Panc1 (cell line): ENCODE measurements around the gene PSMD1. TPM values are rescaled to one million over a fixed set of nuclear protein-coding genes. Genes with fewer than 3 reads are reported as not detected.

ENCODE experiments used
- ATAC-seq: fragments of 200-7000 bp; cut with Tn5 transposase; 2 replicates; pipeline ENCODE4 v1.9.1; 2020; ENCODE audit warnings: mild to moderate bottlenecking, moderate library complexity
- BruUV-seq: library from RNA; stranded (reverse); fragments of 400-500 nt; replicated peaks from 2 replicates; lab custom pipeline; 2021; lab: Mats Ljungman, UMichigan
- CTCF ChIA-PET: fragments of 300-600 bp; sonication (Branson Sonifier 250); formaldehyde crosslinking; loops from one replicate; lab custom pipeline; 2022; ENCODE audit warnings: antibody characterized with exemption; lab: Charles Lee
- POLR2A ChIA-PET: fragments of 300-600 bp; sonication (Branson Sonifier 250); formaldehyde crosslinking; loops from one replicate; lab custom pipeline; 2022; ENCODE audit warnings: antibody characterized with exemption; lab: Charles Lee
- DNase-seq: peaks from one replicate; pipeline ENCODE4 v3.0.0-alpha.2; 2010; ENCODE audit warnings: low read depth, low spot score
- H3K27ac ChIP-seq: 2 replicates; pipeline ENCODE4 v1.5.1; 2011; ENCODE audit warnings: mild to moderate bottlenecking, low read length, inconsistent platforms
- H3K27me3 ChIP-seq: fragments of 200-500 bp; sonication (Bioruptor generic); 2 replicates; pipeline ENCODE4 v1.6.0; 2014; ENCODE audit warnings: low read length, inconsistent platforms; ENCODE audit not compliant: control insufficient read depth, insufficient read depth
- H3K36me3 ChIP-seq: fragments of 200-500 bp; sonication (Bioruptor generic); 2 replicates; pipeline ENCODE4 v1.5.1; 2014; ENCODE audit warnings: inconsistent platforms, mild to moderate bottlenecking, low read length, moderate library complexity; ENCODE audit not compliant: control insufficient read depth, insufficient read depth
- H3K4me1 ChIP-seq: 2 replicates; pipeline ENCODE4 v1.5.1; 2011; ENCODE audit warnings: inconsistent platforms, mild to moderate bottlenecking, low read length, moderate library complexity; ENCODE audit not compliant: control insufficient read depth, insufficient read depth
- H3K4me3 ChIP-seq, 2 experiments: 2 replicates each; pipeline ENCODE4 v1.5.1; 2011 to 2012; ENCODE audit warnings: low read depth in 2 of 2, low read length in 2 of 2, mild to moderate bottlenecking in 2 of 2, inconsistent platforms in 1 of 2, moderate library complexity in 1 of 2
- H3K9me3 ChIP-seq: fragments of 200-500 bp; sonication (Bioruptor generic); 2 replicates; pipeline ENCODE4 v1.5.1; 2014; ENCODE audit warnings: low read depth, mild to moderate bottlenecking, inconsistent platforms, low read length, moderate library complexity; ENCODE audit not compliant: control insufficient read depth, insufficient read depth
- CTCF ChIP-seq: fragments of 450-650 bp; IDR thresholded peaks from 2 replicates; pipeline ENCODE4 v1.5.1; 2017; ENCODE audit warnings: mild to moderate bottlenecking
- POLR2AphosphoS5 ChIP-seq: IDR thresholded peaks from 2 replicates; pipeline ENCODE4 v1.6.1; 2012; ENCODE audit warnings: mild to moderate bottlenecking, low read depth, low read length, moderate library complexity
- REST ChIP-seq, 2 experiments: IDR thresholded peaks; 2 replicates each; pipeline ENCODE4 v1.6.1; 2011 to 2012; ENCODE audit warnings: low read depth in 2 of 2, control low read depth in 1 of 2, low read length in 1 of 2, mild to moderate bottlenecking in 1 of 2, moderate library complexity in 1 of 2; ENCODE audit not compliant: insufficient read depth in 1 of 2
- SIN3A ChIP-seq: IDR thresholded peaks from 2 replicates; pipeline ENCODE4 v1.6.1; 2012; ENCODE audit warnings: low read depth, mild to moderate bottlenecking, low read length, moderate library complexity, borderline replicate concordance; ENCODE audit not compliant: insufficient read depth
- TCF7L2 ChIP-seq: IDR thresholded peaks from 2 replicates; pipeline ENCODE4 v1.6.1; 2011; ENCODE audit warnings: mild to moderate bottlenecking, low read depth, low read length, inconsistent platforms
- in situ Hi-C: cut with HindIII; loops from 2 replicates; pipeline ENCODE4 v1.10.0; 2016; ENCODE audit warnings: low sequenced_read_pairs, low pct_unique_long_range_greater_than_20kb
- intact Hi-C: fragments of 100-400 bp; cut with micrococcal nuclease; formaldehyde crosslinking; loops from one replicate; pipeline ENCODE4 v1.10.0; 2022; ENCODE audit not compliant: unreplicated experiment
- total RNA-seq: library from RNA; stranded (reverse); gene quantifications from one replicate; pipeline ENCODE4 v1.2.1, GENCODE V29; 2021; ENCODE audit not compliant: unreplicated experiment

PSMD1 gene
- total RNA-seq, 1 experiment from 2014 or later: 146 TPM

- in situ Hi-C loops (no loop called here), intact Hi-C loops (loop anchor here (10.0 kb wide), 1 partner anchor 235 kb away; no protein-coding TSS in a partner anchor)
- Histone ChIP-seq H3K27ac (no peak overlapping the region), H3K9me3 (no peaks in the 10 kb centered on the region), H3K4me1 (peaks cover 35% of the 10 kb centered on the region), H3K4me3 (no peak overlapping the region), H3K27me3 (no peaks in the 10 kb centered on the region), H3K36me3 (peaks cover 42% of the 10 kb centered on the region)
- ATAC-seq (no peak), DNase-seq (no peak)
- CTCF ChIA-PET: no interaction called here
- no TSS peak for BruUV-seq
- POLR2A ChIA-PET: no interaction called here
- no peak for TF ChIP-seq SIN3A
- no peak for TF ChIP-seq TCF7L2
- TF ChIP-seq CTCF: no peak
- no peak for TF ChIP-seq REST (IDR thresholded peaks at IDR 0.05; ENCODE audit: insufficient read depth in 1 of 2, low read depth in 2 of 2, low read length in 1 of 2)
- no peak for TF ChIP-seq POLR2AphosphoS5
Measured at GRCh38 chr2:231059756-231060155, 3.1 kb downstream of the PSMD1 start.

- in situ Hi-C loops: no loop called here
- CTCF ChIA-PET: interaction anchor here (0.7 kb wide), 1 partner anchor 10 kb away, joined by 3 read pairs; no protein-coding TSS in a partner anchor
Measured at GRCh38 chr2:231062776-231063175, 6.1 kb downstream of the PSMD1 start.

More at GRCh38 chr2:231062776-231063175, 6.1 kb downstream of the PSMD1 start:
- no peak overlapping the region for H3K27ac ChIP-seq
- no peaks in the 10 kb centered on the region for H3K27me3 ChIP-seq
- H3K36me3 ChIP-seq: peaks cover 53% of the 10 kb centered on the region
- no peak overlapping the region for H3K4me3 ChIP-seq
- ATAC-seq (no peak), DNase-seq (no peak)
- no peaks in the 10 kb centered on the region for H3K9me3 ChIP-seq
- intact Hi-C loops: no loop called here
- POLR2A ChIA-PET: no interaction called here
- peaks cover 31% of the 10 kb centered on the region for H3K4me1 ChIP-seq
- no TSS peak for BruUV-seq
- TF ChIP-seq TCF7L2: no peak
- no peak for TF ChIP-seq CTCF
- no peak for TF ChIP-seq SIN3A
- no peak for TF ChIP-seq REST (IDR thresholded peaks at IDR 0.05; ENCODE audit: insufficient read depth in 1 of 2, low read depth in 2 of 2, low read length in 1 of 2)
- TF ChIP-seq POLR2AphosphoS5: no peak
